GM23338 (cell line): ENCODE data around the gene TSHZ3. TPM values are rescaled to one million over a fixed set of nuclear protein-coding genes. Genes with fewer than 3 reads are reported as not detected.

ENCODE experiments used
- ATAC-seq: fragments of 200-7000 bp; cut with Tn5 transposase; 3 replicates; pipeline ENCODE4 v1.9.1; 2020
- DNase-seq: peaks from one replicate; pipeline ENCODE4 v3.0.0-alpha.2; 2015; ENCODE audit warnings: low spot score
- H2AFZ ChIP-seq: fragments of 200-600 bp; sonication (generic); 2 replicates; pipeline ENCODE4 v1.8.0; 2016; ENCODE audit warnings: antibody characterized with exemption, mild to moderate bottlenecking, moderate library complexity
- H3F3A ChIP-seq: fragments of 200-600 bp; sonication (generic); replicated peaks from 2 replicates; pipeline ENCODE4 v1.8.0; 2017; ENCODE audit warnings: antibody characterized with exemption, mixed run types, low read depth
- H3K27ac ChIP-seq: fragments of 200-600 bp; sonication (generic); 2 replicates; pipeline ENCODE4 v1.6.1; 2016; ENCODE audit warnings: low read depth
- H3K27me3 ChIP-seq: fragments of 200-600 bp; sonication (generic); 2 replicates; pipeline ENCODE4 v1.8.0; 2016; ENCODE audit warnings: mild to moderate bottlenecking, mixed run types, moderate library complexity; ENCODE audit not compliant: insufficient read depth
- H3K36me3 ChIP-seq: fragments of 200-600 bp; sonication (generic); 2 replicates; pipeline ENCODE4 v1.8.0; 2016; ENCODE audit warnings: mild to moderate bottlenecking; ENCODE audit not compliant: insufficient read depth
- H3K4me1 ChIP-seq: fragments of 200-600 bp; sonication (generic); 2 replicates; pipeline ENCODE4 v1.8.0; 2016; ENCODE audit warnings: mild to moderate bottlenecking, moderate library complexity; ENCODE audit not compliant: insufficient read depth
- H3K4me2 ChIP-seq: fragments of 200-600 bp; sonication (generic); 2 replicates; pipeline ENCODE4 v1.7.1; 2017; ENCODE audit warnings: mixed run types
- H3K4me3 ChIP-seq: fragments of 200-600 bp; sonication (generic); 2 replicates; pipeline ENCODE4 v1.6.1; 2016; ENCODE audit warnings: mixed run types
- H3K79me2 ChIP-seq: fragments of 200-600 bp; sonication (generic); replicated peaks from 2 replicates; pipeline ENCODE4 v1.8.0; 2017; ENCODE audit warnings: mild to moderate bottlenecking; ENCODE audit not compliant: insufficient read depth
- H3K9me2 ChIP-seq: fragments of 200-600 bp; sonication (generic); 2 replicates; pipeline ENCODE4 v1.8.0; 2017; ENCODE audit not compliant: insufficient read depth
- H4K20me1 ChIP-seq: fragments of 200-600 bp; sonication (generic); replicated peaks from 2 replicates; pipeline ENCODE4 v1.8.0; 2017; ENCODE audit warnings: mild to moderate bottlenecking; ENCODE audit not compliant: insufficient read depth
- H3K27ac Mint-ChIP-seq: 2 replicates; pipeline ENCODE4 v1.8.0; 2020; ENCODE audit warnings: inconsistent platforms, mild to moderate bottlenecking, moderate library complexity, mixed read lengths
- H3K27me3 Mint-ChIP-seq: 3 replicates; pipeline ENCODE4 v1.8.0; 2022; ENCODE audit warnings: low read depth, mild to moderate bottlenecking, moderate library complexity, mixed read lengths, inconsistent platforms; ENCODE audit not compliant: insufficient read depth, poor library complexity
- H3K36me3 Mint-ChIP-seq: 3 replicates; pipeline ENCODE4 v1.8.0; 2021; ENCODE audit warnings: low read depth, mild to moderate bottlenecking, inconsistent platforms, moderate library complexity, mixed read lengths
- H3K4me1 Mint-ChIP-seq: 3 replicates; pipeline ENCODE4 v1.8.0; 2020; ENCODE audit warnings: mild to moderate bottlenecking, inconsistent platforms, mixed read lengths
- H3K4me3 Mint-ChIP-seq: 3 replicates; pipeline ENCODE4 v1.8.0; 2021; ENCODE audit warnings: moderate library complexity, mild to moderate bottlenecking, inconsistent platforms, mixed read lengths
- H3K9me3 Mint-ChIP-seq: 3 replicates; pipeline ENCODE4 v1.8.0; 2020; ENCODE audit warnings: moderate library complexity, mild to moderate bottlenecking, inconsistent platforms, mixed read lengths
- CREB1 ChIP-seq: fragments of 250-450 bp; sonication (Bioruptor Pico); IDR thresholded peaks from 2 replicates; pipeline ENCODE4 v1.5.0; 2020; ENCODE audit warnings: low read depth, mild to moderate bottlenecking, moderate library complexity
- ETS1 ChIP-seq: IDR thresholded peaks from 2 replicates; pipeline ENCODE4 v1.6.1; 2016; ENCODE audit warnings: antibody characterized with exemption
- EZH2 ChIP-seq: fragments of 200-600 bp; sonication (generic); IDR thresholded peaks from one replicate; pipeline ENCODE4 v1.8.0; 2017; ENCODE audit warnings: antibody characterized with exemption, mild to moderate bottlenecking, low read depth; ENCODE audit not compliant: unreplicated experiment
- EZH2phosphoT487 ChIP-seq: fragments of 200-600 bp; sonication (generic); IDR thresholded peaks from one replicate; pipeline ENCODE4 v1.8.1; 2018; ENCODE audit warnings: antibody characterized with exemption; ENCODE audit not compliant: unreplicated experiment
- JUNB ChIP-seq: IDR thresholded peaks from one replicate; pipeline ENCODE4 v1.6.1; 2016; ENCODE audit warnings: antibody characterized with exemption; ENCODE audit not compliant: unreplicated experiment
- NANOG ChIP-seq: IDR thresholded peaks from 2 replicates; pipeline ENCODE4 v1.6.1; 2016; ENCODE audit warnings: antibody characterized with exemption, borderline replicate concordance
- POLR2AphosphoS5 ChIP-seq: IDR thresholded peaks from 2 replicates; pipeline ENCODE4 v1.6.1; 2016; ENCODE audit warnings: antibody characterized with exemption, low read depth
- REST ChIP-seq: IDR thresholded peaks from one replicate; pipeline ENCODE4 v1.6.1; 2018; ENCODE audit warnings: antibody characterized with exemption; ENCODE audit not compliant: unreplicated experiment
- STAT1 ChIP-seq: IDR thresholded peaks from one replicate; pipeline ENCODE4 v1.6.1; 2016; ENCODE audit warnings: antibody characterized with exemption; ENCODE audit not compliant: unreplicated experiment
- ZNF114 ChIP-seq: fragments of 250-450 bp; sonication (Bioruptor Pico); IDR thresholded peaks from 2 replicates; pipeline ENCODE4 v1.5.0; 2020; ENCODE audit warnings: mild to moderate bottlenecking, moderate library complexity
- ZNF331 ChIP-seq: fragments of 250-450 bp; sonication (Bioruptor Pico); IDR thresholded peaks from 2 replicates; pipeline ENCODE4 v1.5.0; 2020; ENCODE audit warnings: low read depth, mild to moderate bottlenecking, moderate library complexity
- polyA plus RNA-seq: library from polyadenylated mRNA; unstranded; fragments of >200 nt; fragmentation: Nextera tagmentation; extraction: Ambion mirVana; gene quantifications from 2 replicates; pipeline ENCODE4 v1.2.1, GENCODE V29; 2016
- total RNA-seq: library from RNA; depleted of rRNA; stranded (reverse); fragments of >200 nt; shearing (Covaris generic); gene quantifications from 2 replicates; pipeline ENCODE4 v1.2.3, GENCODE V29; 2014
- TF ChIP-seq, protein P1 (sequence below): fragments of 250-450 bp; sonication (Bioruptor Pico); IDR thresholded peaks from 2 replicates; pipeline ENCODE4 v1.5.0; 2020; ENCODE audit warnings: mild to moderate bottlenecking, moderate library complexity
- TF ChIP-seq, protein P2 (sequence below), 2 experiments: fragments of 200-600 bp in 1 of 2; sonication (generic) in 1 of 2; conservative IDR thresholded peaks; 2 replicates each; pipeline versions ENCODE4 v1.5.1 to v1.6.1; 2016 to 2017; ENCODE audit warnings: antibody characterized with exemption in 2 of 2, low read depth in 2 of 2, mild to moderate bottlenecking in 2 of 2, moderate library complexity in 1 of 2

Gene TSHZ3
- total and polyA plus RNA-seq, 2 experiments from 2014 or later = 3.8 to 8.9 TPM

DNA sequence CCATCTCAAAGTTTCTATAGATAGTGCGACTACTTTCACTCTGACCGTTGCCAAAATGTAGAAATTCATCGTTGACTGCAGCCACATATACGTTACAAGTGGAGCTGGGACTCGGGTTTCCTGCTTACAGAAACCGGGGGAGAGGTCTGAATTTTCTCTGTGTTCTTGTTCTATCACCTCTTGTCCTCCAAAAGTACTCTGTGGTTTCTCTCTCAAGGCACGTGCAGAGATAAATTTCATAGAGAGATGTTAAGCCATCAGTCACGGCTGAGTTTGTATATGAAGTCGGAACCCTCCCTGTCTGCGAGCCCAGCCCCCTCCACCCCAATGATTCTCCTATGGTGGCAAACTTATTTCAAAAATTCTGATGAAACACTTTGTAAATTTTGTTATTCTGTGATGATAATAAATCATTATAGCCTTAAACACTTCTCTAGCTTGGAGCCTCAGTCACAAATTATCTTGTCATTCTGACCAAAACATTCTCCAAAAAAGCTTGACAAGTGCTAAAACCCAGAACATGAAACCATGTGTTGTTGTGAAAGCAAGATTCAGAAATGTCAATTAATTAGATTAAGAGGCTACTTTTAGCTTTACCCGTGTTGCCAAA lies 87.5 kb downstream of the TSHZ3 start:
- H3K4me1 Mint-ChIP-seq = peaks cover 25% of the 10 kb centered on the region
- H3K9me3 Mint-ChIP-seq = no peaks in the 10 kb centered on the region
- Histone ChIP-seq H3K9me2 (0 out of 2 replicates have a peak, but pooled peaks cover under 1% of the 10 kb centered on the region), H3K27ac (no peak overlapping the region), H3K36me3 (no peaks in the 10 kb centered on the region), H2AFZ (no peak overlapping the region), H3K79me2 (no peaks in the 10 kb centered on the region), H3K4me1 (no peaks in the 10 kb centered on the region; the same call in 1 of the 2 replicates), H3K4me3 (no peak overlapping the region), H3F3A (no peaks in the 10 kb centered on the region), H4K20me1 (no peaks in the 10 kb centered on the region), H3K4me2 (no peak overlapping the region), H3K27me3 (no peaks in the 10 kb centered on the region)
- DNase-seq = no peak
- H3K27ac Mint-ChIP-seq = no peak overlapping the region
- no peaks in the 10 kb centered on the region; the same call in 2 of the 3 replicates for H3K36me3 Mint-ChIP-seq
- H3K27me3 Mint-ChIP-seq = peaks cover 2% of the 10 kb centered on the region
- H3K4me3 Mint-ChIP-seq = no peak overlapping the region
- ATAC-seq = no peak
- TF ChIP-seq, protein P1, sequence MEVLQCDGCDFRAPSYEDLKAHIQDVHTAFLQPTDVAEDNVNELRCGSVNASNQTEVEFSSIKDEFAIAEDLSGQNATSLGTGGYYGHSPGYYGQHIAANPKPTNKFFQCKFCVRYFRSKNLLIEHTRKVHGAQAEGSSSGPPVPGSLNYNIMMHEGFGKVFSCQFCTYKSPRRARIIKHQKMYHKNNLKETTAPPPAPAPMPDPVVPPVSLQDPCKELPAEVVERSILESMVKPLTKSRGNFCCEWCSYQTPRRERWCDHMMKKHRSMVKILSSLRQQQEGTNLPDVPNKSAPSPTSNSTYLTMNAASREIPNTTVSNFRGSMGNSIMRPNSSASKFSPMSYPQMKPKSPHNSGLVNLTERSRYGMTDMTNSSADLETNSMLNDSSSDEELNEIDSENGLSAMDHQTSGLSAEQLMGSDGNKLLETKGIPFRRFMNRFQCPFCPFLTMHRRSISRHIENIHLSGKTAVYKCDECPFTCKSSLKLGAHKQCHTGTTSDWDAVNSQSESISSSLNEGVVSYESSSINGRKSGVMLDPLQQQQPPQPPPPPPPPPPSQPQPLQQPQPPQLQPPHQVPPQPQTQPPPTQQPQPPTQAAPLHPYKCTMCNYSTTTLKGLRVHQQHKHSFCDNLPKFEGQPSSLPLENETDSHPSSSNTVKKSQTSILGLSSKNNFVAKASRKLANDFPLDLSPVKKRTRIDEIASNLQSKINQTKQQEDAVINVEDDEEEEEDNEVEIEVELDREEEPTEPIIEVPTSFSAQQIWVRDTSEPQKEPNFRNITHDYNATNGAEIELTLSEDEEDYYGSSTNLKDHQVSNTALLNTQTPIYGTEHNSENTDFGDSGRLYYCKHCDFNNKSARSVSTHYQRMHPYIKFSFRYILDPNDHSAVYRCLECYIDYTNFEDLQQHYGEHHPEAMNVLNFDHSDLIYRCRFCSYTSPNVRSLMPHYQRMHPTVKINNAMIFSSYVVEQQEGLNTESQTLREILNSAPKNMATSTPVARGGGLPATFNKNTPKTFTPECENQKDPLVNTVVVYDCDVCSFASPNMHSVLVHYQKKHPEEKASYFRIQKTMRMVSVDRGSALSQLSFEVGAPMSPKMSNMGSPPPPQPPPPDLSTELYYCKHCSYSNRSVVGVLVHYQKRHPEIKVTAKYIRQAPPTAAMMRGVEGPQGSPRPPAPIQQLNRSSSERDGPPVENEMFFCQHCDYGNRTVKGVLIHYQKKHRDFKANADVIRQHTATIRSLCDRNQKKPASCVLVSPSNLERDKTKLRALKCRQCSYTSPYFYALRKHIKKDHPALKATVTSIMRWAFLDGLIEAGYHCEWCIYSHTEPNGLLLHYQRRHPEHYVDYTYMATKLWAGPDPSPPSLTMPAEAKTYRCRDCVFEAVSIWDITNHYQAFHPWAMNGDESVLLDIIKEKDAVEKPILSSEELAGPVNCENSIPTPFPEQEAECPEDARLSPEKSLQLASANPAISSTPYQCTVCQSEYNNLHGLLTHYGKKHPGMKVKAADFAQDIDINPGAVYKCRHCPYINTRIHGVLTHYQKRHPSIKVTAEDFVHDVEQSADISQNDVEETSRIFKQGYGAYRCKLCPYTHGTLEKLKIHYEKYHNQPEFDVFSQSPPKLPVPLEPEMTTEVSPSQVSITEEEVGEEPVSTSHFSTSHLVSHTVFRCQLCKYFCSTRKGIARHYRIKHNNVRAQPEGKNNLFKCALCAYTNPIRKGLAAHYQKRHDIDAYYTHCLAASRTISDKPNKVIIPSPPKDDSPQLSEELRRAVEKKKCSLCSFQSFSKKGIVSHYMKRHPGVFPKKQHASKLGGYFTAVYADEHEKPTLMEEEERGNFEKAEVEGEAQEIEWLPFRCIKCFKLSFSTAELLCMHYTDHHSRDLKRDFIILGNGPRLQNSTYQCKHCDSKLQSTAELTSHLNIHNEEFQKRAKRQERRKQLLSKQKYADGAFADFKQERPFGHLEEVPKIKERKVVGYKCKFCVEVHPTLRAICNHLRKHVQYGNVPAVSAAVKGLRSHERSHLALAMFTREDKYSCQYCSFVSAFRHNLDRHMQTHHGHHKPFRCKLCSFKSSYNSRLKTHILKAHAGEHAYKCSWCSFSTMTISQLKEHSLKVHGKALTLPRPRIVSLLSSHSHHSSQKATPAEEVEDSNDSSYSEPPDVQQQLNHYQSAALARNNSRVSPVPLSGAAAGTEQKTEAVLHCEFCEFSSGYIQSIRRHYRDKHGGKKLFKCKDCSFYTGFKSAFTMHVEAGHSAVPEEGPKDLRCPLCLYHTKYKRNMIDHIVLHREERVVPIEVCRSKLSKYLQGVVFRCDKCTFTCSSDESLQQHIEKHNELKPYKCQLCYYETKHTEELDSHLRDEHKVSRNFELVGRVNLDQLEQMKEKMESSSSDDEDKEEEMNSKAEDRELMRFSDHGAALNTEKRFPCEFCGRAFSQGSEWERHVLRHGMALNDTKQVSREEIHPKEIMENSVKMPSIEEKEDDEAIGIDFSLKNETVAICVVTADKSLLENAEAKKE (CRISPR knock-in tag) = no peak
- TF ChIP-seq EZH2phosphoT487 (no peak), ZNF331 (CRISPR knock-in tag) (no peak), JUNB (no peak), REST (no peak), ZNF114 (CRISPR knock-in tag) (no peak), POLR2AphosphoS5 (no peak), NANOG (no peak), ETS1 (no peak), EZH2 (no peak), STAT1 (no peak), CREB1 (no peak)
- TF ChIP-seq, protein P2, sequence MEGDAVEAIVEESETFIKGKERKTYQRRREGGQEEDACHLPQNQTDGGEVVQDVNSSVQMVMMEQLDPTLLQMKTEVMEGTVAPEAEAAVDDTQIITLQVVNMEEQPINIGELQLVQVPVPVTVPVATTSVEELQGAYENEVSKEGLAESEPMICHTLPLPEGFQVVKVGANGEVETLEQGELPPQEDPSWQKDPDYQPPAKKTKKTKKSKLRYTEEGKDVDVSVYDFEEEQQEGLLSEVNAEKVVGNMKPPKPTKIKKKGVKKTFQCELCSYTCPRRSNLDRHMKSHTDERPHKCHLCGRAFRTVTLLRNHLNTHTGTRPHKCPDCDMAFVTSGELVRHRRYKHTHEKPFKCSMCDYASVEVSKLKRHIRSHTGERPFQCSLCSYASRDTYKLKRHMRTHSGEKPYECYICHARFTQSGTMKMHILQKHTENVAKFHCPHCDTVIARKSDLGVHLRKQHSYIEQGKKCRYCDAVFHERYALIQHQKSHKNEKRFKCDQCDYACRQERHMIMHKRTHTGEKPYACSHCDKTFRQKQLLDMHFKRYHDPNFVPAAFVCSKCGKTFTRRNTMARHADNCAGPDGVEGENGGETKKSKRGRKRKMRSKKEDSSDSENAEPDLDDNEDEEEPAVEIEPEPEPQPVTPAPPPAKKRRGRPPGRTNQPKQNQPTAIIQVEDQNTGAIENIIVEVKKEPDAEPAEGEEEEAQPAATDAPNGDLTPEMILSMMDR (conservative IDR thresholded peaks at IDR 0.05; ENCODE audit: low read depth in 2 of 2) = no peak
